Type B pancreatic cell (in vitro differentiated cells): Measurements from ENCODE around the gene PGPEP1. TPM values are rescaled to one million over a fixed set of nuclear protein-coding genes. Genes with fewer than 3 reads are reported as not detected.

Experiments
- DNase-seq: peaks from one replicate; pipeline ENCODE4 v3.0.0; 2021; ENCODE audit warnings: mixed read lengths; ENCODE audit not compliant: unreplicated experiment; ENCODE audit errors: extremely low spot score
- H3K27ac Mint-ChIP-seq: 2 replicates; pipeline ENCODE4 v1.8.0; 2021; ENCODE audit warnings: mild to moderate bottlenecking, mixed read lengths
- H3K27me3 Mint-ChIP-seq: 2 replicates; pipeline ENCODE4 v1.8.0; 2021; ENCODE audit warnings: mixed read lengths
- H3K36me3 Mint-ChIP-seq: 2 replicates; pipeline ENCODE4 v1.8.0; 2021; ENCODE audit warnings: mixed read lengths
- H3K4me1 Mint-ChIP-seq: one replicate; pipeline ENCODE4 v1.8.0; 2021; ENCODE audit warnings: mixed read lengths; ENCODE audit not compliant: unreplicated experiment
- H3K4me3 Mint-ChIP-seq: 2 replicates; pipeline ENCODE4 v1.8.0; 2021; ENCODE audit warnings: mild to moderate bottlenecking, mixed read lengths
- H3K9me3 Mint-ChIP-seq: 2 replicates; pipeline ENCODE4 v1.8.0; 2021; ENCODE audit warnings: mixed read lengths
- total RNA-seq: library from RNA; stranded (reverse); gene quantifications from 2 replicates; pipeline ENCODE4 v1.2.1, GENCODE V29; 2021; ENCODE audit warnings: low replicate concordance
- TF ChIP-seq, protein P1 (sequence below): fragments of 200-600 bp; sonication (generic); conservative IDR thresholded peaks from 2 replicates; pipeline ENCODE4 v1.5.0; 2021; ENCODE audit warnings: antibody characterized with exemption, mild to moderate bottlenecking

PGPEP1 gene
- total RNA-seq, 1 donor from 2014 or later: 28.8 TPM

GRCh38 chr19:18385675-18386542 is 45.5 kb downstream of the PGPEP1 start, which contains the start of gene GDF15:
TSS of gene GDF15 (plus strand) at chr19:18386158. CDS start at chr19:18386190, 32 bp downstream.
- peak within 1 kb of the TSS; percentile 87 for H3K27ac Mint-ChIP-seq
- no peaks in the 10 kb centered on the region for H3K36me3 Mint-ChIP-seq
- H3K9me3 Mint-ChIP-seq: no peaks in the 10 kb centered on the region
- TF ChIP-seq, protein P1, sequence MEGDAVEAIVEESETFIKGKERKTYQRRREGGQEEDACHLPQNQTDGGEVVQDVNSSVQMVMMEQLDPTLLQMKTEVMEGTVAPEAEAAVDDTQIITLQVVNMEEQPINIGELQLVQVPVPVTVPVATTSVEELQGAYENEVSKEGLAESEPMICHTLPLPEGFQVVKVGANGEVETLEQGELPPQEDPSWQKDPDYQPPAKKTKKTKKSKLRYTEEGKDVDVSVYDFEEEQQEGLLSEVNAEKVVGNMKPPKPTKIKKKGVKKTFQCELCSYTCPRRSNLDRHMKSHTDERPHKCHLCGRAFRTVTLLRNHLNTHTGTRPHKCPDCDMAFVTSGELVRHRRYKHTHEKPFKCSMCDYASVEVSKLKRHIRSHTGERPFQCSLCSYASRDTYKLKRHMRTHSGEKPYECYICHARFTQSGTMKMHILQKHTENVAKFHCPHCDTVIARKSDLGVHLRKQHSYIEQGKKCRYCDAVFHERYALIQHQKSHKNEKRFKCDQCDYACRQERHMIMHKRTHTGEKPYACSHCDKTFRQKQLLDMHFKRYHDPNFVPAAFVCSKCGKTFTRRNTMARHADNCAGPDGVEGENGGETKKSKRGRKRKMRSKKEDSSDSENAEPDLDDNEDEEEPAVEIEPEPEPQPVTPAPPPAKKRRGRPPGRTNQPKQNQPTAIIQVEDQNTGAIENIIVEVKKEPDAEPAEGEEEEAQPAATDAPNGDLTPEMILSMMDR: peak; percentile 74
- peaks cover 14% of the 10 kb centered on the region for H3K27me3 Mint-ChIP-seq
- H3K4me3 Mint-ChIP-seq: peak within 1 kb of the TSS; percentile 85
- peak; percentile 79 for DNase-seq
- H3K4me1 Mint-ChIP-seq: peaks cover 16% of the 10 kb centered on the region

- Mint-ChIP-seq H3K27me3 (peaks cover 15% of the 10 kb centered on the region), H3K36me3 (no peaks in the 10 kb centered on the region), H3K4me3 (peak overlapping the region; percentile 85), H3K27ac (peak overlapping the region; percentile 87), H3K4me1 (peaks cover 17% of the 10 kb centered on the region), H3K9me3 (no peaks in the 10 kb centered on the region)
- no peak for DNase-seq
- TF ChIP-seq, protein P1: no peak
Measured at GRCh38 chr19:18386543-18387271, 46.3 kb downstream of the PGPEP1 start.

- Mint-ChIP-seq H3K4me1 (peaks cover 17% of the 10 kb centered on the region), H3K36me3 (no peaks in the 10 kb centered on the region), H3K4me3 (peak overlapping the region; percentile 85), H3K27me3 (peaks cover 15% of the 10 kb centered on the region), H3K27ac (no peak overlapping the region), H3K9me3 (no peaks in the 10 kb centered on the region)
- TF ChIP-seq, protein P1: peak; percentile 100
- DNase-seq: peak; percentile 89
Measured at GRCh38 chr19:18388100-18388959, 47.9 kb downstream of the PGPEP1 start.

DNA sequence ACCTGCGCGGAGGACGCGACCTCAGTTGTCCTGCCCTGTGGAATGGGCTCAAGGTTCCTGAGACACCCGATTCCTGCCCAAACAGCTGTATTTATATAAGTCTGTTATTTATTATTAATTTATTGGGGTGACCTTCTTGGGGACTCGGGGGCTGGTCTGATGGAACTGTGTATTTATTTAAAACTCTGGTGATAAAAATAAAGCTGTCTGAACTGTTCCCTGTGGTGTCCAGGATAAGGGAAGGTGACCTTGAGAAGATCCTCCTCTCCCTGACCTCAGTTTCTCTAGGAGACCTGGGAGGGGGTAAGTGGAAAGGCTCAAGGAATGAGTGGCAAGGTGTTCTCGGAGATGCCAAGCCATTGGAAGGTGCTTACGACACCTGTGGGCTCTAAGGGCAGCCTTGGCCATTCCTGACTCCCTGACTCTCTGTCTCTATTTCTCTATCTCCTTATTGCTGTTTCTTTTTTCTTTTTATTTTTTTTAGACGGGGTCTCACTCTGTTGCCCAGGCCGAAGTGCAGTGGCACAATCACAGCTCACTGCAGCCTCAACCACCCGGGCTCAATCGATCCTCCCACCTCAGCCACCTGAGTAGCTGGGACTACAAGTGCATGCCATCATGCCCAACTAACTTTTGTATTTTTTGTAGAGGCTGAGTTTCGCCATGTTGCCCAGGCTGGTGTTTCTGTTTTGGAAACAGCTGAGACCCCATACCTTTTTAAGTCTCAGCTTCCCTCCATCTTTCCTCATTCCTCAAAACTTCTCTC is 48.7 kb downstream of the PGPEP1 start:
- Mint-ChIP-seq H3K27ac (peak overlapping the region; percentile 87), H3K27me3 (peaks cover 15% of the 10 kb centered on the region), H3K4me3 (peak overlapping the region; percentile 78), H3K9me3 (no peaks in the 10 kb centered on the region), H3K36me3 (no peaks in the 10 kb centered on the region), H3K4me1 (peaks cover 17% of the 10 kb centered on the region)
- TF ChIP-seq, protein P1: no peak
- no peak for DNase-seq
